DOHH2 (cell line): Measurements from ENCODE around the gene PHLPP2.

Experiments used
- CTCF ChIP-seq: fragments of 200-600 bp; sonication (generic); IDR thresholded peaks from one replicate; pipeline ENCODE4 v1.5.1; 2014; ENCODE audit warnings: antibody characterized with exemption, mild to moderate bottlenecking, low read depth, low read length; ENCODE audit not compliant: poor library complexity, severe bottlenecking
- EZH2phosphoT487 ChIP-seq: fragments of 200-600 bp; sonication (generic); IDR thresholded peaks from 2 replicates; pipeline ENCODE4 v1.6.1; 2017; ENCODE audit warnings: borderline replicate concordance, mild to moderate bottlenecking, antibody characterized with exemption, low read length, moderate library complexity, mixed read lengths

- TF ChIP-seq CTCF, result no peak
- no peak for TF ChIP-seq EZH2phosphoT487
Measured at GRCh38 chr16:71631776-71632175, 92.7 kb downstream of the PHLPP2 start.
